CD4-positive, alpha-beta T cell treated with Interleukin-17A for 4 hours (primary cell): ENCODE data around the gene SPOCK1.

Experiments used
- DNase-seq: peaks from one replicate; pipeline ENCODE4 v3.0.0-alpha.2; 2020; ENCODE audit warnings: mixed read lengths

SPOCK1 gene

DNA sequence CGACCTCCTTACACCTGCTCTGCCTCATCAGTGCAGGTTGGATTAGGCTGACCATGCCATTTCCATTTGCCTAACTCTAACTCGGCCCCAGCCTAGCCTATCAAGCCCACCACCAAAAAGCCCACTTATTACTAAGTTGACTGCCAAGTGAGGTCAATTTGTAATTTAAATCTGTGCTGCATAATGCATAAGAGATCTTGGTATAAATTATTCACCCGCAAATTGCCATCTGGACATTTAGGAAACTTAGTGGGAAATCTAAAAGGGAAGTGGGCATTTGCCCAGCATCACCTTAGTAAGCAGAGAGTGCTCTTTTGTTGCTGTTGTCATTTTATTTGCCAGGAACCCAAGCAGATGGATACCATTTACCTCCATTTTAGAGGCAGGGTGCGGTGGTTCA lies 143.0 kb downstream of the SPOCK1 start:
- no peak for DNase-seq

DNA sequence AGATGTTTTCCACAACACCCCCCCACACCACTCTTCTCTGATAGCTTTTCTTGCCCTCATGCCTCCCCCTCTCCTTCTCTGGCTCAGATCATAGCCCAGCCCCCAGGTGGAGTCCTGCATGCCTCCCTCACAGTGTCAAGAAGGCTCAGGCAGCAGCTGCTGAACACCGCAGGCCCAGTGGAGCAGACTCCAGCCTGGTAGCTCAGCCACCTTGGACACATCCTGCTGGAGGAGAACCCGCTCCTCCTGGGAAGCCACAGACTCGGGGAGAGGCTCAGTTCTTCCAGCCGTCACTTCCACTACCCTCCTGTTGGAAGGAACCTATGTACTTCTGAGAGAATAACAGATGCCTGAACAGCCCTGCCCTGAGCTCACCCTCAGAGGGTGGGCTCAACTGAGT lies 143.4 kb downstream of the SPOCK1 start:
- DNase-seq: no peak

DNA sequence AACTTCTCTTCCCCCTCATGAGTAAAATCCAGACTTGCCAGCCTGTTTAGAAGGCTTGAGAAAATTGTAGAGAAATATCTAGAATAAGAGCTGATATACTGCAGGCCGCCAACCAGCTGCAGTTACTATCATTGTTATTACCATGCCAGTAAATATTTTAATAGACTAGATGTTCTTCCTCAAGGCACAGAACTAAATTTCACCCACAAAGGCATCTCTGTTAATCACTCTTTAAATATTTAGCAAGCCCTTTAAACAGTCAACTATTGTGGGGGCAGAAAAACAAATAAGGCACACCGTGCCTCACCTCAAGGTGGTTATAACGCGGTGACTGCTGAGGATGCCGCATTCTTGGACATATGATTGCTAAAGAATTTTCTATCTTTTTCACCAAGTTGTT lies 147.0 kb downstream of the SPOCK1 start:
- no peak for DNase-seq

DNA sequence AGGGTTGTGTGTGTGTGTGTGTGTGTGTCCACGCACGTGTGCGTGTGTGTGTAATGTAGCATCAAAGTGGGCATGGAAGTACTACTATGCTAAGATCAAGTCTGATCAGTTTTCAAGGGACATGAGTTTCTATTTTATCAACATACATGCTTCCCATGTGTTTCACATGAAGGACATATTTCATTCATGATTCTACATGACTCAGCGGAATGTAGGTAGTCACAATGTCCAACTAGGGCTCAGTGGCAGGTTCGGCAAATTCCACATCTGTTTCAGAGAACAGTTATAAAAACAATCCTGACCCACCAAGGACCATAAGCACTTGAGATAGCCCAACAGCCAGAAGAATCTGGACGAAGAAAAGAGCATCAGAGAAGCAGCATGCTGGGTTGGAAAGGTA lies 148.3 kb downstream of the SPOCK1 start:
- no peak for DNase-seq

DNA sequence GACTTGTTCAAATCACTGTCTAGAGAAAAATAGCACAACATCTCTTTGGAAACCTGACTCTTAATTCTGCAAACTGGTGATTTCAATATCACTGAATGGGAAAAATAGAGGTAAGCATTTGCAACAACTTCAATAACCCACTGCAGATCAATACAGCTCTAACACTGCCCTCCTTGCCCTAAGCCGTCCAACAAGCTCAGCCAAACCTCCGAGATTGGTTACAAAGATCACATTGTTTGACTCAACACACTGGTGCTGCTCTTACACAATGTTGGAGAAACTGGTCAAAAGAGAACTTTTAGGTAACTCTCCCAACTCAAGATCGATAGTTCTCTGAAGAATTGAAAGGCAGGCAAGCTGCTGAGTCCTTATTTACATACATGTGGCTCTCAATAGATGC lies 150.4 kb downstream of the SPOCK1 start:
- DNase-seq: no peak

DNA sequence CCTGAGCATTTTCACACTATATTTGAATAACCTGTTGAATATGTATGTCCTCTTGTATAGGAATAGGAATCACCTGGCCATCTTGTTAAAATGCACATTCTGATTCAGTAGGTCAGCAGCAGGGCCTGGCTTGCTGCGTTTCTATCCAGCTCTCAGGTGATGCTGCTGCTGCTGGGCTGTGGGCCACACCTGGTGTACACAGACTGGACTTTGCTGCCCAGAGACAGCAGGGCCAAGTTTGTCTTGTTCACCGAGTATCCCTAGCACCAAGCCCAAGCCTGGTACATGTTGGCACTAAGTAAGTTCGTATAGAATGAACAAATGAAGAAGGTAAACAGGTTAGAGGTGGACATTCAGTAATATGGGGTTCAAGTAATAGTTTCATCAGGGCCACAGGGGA lies 151.3 kb downstream of the SPOCK1 start:
- DNase-seq: no peak

DNA sequence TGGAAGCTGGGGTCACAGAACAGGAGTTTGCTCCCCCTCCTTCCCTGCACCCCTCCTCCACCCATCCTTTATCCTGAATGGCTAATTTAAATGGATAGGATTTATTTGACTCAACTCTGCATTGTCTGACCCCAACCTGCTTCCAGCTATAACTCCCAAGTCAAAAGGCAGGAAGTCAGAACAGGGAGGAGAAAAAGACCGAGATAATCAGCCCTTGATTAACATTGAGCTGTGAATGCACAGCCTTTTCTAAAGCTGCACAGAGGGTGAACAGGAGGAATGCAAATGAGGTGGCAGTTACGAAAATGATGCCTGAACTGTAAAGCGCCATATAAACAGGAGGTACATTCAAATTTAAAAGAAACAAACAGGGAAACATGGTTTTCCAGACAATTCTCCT lies 152.8 kb downstream of the SPOCK1 start:
- no peak for DNase-seq

DNA sequence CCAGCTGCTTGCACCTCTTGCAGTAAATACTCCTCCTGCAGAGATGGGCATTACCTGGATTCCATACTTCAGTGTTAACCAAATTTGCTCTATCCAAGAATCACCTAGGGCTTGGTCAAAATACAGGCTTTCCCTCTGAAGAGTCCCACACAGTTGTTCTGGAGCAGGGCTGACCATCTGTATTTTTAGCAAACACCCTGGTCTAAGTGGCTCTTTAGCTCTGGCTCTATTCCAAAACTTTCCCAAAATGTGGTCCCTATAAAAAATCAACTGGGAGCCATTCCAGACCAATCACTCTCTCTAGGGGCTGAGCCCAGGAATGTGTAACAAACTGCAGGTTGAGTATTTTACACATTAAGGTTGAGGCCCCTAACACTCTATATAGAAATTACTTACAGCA lies 153.7 kb downstream of the SPOCK1 start:
- no peak for DNase-seq

DNA sequence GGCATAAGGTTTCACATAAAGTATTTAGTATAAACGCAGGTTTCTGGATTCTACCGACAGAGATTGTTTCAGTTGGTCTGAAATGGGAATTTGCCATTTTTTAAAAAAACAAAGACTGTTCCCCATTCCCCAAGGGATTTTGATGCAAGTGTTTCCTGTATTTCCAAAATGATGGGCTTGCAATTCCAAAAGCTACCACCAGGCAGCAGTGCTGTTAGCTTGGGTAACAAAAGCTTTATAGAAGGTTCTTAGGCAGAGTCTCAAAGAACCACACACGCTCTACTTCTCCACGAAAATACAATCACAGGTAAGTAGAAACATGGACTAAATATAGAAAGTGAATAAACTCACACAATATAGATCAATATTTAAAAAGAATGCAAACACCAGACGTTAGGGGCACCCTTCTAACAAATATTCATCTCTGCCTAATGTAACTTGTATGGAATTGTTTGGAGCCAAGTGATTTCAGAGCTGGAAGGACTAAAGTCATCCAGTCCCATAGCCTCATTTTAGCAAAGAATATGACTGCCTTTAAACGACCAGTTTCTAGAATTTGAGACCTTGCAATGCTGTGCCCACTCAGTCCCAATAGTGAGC lies 154.3 kb downstream of the SPOCK1 start:
- no peak for DNase-seq

DNA sequence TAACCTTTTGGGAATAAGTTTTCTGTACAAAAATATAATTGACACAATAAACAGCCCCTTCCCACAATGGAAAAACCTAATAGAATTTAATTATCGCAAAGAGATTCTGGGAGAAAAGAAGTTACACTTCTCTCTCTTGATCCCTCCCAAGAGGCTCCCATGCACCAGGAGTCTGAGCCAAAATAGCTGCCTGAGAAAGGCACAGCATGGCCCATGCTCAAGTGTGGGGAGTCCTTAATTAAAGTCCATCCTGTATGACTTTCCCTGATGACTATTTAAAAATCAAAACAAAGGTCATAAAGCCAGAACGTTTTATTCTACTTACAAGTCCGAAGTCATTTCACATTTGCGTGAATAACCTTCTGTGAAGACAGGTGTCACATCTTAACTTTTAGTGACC lies 155.1 kb downstream of the SPOCK1 start:
- no peak for DNase-seq

DNA sequence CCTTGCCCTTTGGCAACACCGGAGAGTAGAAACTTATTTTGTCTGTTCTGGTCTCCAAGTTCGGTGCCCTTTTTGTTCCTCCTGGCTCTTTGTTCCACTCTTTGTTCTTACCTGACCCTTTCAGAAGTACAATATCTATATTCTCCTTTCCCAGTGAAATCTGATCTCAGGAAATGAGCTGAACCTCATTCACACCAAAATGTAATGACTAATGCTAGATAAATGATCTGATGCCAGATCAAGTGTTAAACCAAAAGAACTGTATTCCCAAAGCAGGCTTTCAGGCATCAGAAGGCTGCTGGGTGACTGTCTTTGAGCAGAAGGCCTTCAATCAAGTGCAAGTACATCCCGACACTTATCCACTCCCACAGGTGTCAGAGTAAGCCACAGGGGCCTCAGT lies 156.4 kb downstream of the SPOCK1 start:
- no peak for DNase-seq

DNA sequence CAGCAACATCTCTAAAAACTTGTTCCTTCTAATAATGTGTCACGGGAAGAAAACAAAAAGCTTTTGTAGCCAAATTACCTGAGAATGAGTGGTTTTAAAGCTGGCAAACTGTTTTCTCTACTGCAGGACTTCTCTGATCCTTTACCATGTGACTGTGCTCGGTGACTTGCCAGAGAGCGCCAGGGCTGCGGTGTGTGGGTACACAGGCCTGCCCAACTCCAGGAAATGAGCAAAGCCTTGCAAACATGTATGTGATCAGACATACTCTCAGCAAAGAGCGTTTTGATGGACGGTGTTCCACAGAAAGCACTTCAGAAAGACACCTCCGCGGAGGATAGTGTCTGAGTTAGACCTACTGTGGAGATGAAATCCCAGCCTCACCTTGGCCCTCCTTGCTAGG lies 157.3 kb downstream of the SPOCK1 start:
- no peak for DNase-seq

DNA sequence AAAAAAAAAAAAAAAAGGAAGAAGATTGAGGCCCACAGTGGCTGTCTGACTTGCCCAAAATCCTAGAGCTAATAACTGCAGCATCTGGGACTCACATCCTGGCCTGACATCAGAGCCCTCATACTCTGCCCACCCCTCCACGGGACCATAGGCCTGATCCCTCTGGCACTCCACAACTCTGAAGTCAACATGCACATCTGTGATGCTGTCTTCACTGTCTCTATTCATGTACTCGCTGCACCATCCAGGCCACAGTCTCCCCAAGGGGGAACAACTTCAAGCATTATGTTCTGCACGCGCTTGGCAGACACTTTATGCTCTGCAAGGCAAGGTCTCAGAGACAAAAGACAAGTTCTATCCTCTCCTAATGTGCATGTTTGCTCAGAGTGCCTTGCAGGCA lies 158.2 kb downstream of the SPOCK1 start:
- DNase-seq: no peak

DNA sequence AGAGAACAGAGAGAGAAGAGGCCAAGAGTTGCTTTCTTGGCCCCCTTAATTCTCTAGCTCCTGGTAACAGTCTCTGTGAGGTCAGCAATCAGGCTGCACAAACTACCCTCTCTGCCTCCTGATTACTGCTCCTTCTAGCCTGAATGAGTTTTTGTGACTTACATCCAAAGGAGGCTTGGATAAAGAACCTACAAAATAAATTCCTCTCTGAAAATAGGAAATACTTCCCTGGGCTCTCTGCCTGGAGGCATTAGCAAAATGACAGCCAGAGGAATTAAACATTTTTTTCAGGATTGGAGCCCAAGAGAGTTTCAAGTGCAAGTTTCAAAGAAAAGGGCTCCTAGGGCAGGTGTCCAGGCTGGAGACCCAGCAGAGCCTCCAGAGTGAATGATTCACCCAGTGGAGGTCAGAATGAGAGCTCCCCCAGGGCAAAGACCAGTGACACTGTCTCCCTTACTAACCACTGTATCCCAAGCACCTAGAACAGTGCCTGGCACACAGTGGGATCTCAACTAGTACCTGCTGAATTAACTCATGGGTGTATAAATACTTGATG lies 162.5 kb downstream of the SPOCK1 start:
- DNase-seq: no peak

DNA sequence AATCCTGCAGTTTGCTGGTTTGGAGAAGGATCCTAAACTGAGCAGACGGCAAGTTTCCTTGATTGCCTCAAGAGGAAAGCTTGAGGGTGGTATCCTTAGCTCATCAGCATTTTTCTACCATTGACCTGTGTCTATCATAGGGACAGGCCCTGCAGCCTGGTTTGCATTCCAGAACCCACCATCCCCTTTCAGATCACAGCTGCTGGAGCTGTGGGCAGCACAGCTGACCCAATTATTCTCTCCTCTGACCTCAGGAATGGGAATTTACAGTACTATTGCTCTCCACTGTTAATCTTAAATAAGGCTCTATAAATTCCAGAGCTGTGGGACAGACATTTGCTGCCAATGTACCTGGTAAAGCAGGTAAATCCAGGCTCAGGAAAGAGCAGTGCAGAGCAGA lies 163.0 kb downstream of the SPOCK1 start:
- DNase-seq: no peak

DNA sequence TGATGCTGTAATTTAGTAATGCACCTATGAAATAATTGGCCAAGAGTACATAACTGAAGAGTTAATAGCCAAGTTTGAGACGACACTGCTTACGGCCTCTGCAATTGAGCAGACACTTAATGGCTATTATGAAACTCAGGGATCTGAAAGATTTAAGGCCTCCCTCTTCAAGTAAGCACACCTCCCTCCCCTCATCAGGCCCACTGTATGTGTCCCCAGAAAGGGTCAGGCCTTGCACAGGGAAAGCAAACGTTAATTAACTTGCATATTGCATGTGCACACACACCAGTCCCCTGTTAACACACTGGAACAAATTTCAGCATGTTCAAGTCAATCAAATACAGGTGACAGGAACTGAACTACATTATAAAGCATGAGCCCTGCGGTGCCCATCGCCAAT lies 163.6 kb downstream of the SPOCK1 start:
- no peak for DNase-seq

DNA sequence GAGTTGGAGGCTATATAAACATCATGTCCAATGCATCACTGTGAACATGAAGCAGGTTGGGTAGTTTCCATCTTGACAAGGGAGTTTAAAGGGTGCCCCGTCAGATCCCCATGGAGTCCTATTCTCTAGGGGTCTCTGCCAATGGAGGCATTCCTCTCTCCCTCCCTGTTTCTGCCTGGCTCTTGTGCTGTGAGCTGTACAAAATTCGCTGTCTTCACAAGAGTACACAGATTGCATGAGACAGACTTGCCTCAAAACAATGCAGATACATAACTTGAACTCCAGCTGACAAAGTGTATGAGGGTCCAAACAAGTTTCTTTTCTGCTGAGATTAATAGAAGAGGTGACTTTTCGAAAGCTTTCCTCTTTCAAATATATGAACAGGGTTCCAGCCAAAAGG lies 165.2 kb downstream of the SPOCK1 start:
- no peak for DNase-seq

DNA sequence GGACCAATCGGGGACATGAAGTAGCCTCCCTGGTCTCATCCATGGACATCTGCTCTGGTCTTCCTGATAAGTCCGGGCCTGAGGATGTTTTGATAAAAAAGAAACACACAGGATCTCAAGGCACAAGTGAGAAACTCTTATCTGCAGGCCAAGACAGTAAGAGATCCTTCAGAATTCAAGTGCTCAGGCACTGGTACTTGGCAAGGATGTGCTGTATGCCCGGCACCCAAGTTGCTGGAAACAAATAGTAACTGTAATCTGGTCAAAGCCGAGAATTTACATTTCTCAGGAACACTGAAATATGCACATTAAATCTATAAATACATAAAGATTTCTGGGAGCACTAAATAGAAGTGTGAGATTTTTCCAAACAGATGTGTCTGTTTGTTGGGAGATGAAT lies 165.7 kb downstream of the SPOCK1 start:
- DNase-seq: no peak

DNA sequence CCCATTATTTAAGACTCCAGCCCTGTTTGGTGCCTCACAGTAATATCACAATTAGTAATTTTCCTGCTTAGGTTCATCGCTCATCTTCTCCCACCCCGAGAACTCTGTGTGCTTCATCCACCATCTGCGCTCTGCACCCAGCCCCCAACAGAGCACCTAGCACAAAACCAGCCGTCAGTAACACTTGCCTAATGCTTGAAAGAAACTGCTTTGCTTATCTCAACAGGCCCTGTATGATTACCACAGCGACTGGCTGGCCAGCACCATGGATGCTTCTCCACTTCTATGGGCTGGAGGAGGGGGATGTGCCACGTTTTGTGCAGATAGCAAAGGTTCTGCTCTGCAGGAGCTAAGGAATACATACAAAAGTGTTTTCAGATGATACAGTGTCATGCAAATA lies 166.8 kb downstream of the SPOCK1 start:
- no peak for DNase-seq

DNA sequence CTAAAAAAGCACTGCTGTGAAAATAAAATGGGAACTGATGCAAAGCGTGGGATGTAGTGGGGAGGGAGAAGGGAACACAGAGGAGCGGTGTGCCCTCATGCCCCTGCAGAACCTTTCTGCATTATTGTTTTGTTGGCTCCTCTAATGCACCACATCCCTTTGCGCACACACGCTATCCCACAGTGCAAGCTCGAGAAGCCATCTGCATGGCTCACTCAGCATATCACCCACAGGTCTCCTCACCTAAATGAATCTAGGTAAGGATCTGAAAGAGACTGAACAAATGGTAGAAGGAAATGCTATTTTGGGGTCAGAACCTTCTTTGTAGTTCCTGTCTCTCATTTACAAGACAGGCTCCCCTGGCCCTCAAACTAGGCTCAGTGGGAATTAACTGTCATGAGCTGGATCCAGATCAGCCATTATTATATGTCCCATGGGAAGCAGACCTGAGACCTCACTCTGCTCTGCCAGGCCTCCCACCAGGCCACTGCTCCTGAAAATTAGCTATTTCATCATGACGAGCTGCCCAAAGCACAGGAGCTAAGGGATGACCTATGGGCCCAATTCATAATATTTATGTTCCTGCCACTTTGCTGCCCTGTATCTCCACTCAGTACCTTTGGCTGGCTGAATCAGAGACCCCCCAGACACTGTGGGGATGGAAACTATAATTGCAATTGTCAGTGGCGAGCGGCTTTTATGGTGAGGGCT lies 169.4 kb downstream of the SPOCK1 start:
- DNase-seq: no peak

DNA sequence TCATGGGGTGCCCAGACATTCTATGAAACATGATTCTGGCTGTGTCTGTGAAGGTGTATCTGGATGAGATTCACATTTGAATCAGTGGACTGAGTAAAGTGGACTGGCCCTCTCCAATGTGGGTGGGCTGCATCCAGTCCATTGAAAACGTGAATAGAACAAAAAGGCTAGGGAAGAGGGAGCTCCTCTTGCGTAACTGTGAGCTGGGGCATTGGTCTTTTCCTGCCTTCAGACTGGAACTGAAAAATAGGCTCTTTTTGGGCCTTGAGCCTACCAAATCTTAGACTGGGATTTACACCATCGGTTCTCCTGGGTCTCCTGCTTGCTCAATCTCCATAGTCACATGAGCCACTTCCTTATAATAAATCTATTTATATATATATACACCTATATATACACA lies 170.1 kb downstream of the SPOCK1 start:
- no peak for DNase-seq

DNA sequence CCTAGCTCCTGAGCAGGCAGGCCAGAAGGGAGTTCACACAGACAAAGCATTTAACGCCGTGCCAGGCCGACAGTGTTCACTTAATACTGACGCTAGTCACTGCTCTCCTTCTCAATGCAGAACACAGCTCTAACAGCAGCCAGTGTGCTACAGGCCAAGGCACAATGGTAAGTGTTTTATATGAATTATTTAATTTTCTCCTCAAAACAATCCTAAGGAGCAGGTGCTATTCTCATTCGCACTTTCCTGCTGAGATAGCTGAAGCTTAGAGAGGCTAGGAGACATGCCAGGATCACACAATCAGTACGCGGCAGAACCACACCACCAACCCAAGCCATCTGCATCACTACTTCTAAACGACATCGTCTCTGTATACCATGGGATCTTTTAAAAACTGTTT lies 170.7 kb downstream of the SPOCK1 start:
- no peak for DNase-seq

DNA sequence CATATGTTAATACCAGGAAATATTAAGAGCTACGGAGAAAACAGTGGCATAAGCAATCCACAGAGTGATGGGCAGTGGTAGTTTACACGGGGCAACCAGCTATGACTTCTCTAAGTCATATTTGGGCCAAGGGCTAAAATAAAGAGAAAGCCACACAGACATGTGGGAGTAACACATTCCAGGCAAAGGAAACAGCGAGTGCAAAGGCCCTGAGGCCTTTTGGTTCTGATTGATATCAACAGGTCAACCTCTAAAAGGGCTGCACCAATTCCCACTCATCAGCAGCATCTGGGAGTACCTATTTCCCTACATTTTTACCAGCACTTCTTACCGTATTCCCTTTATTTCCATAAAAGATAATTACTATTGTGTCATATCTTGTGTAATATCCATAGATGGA lies 173.4 kb downstream of the SPOCK1 start:
- no peak for DNase-seq

DNA sequence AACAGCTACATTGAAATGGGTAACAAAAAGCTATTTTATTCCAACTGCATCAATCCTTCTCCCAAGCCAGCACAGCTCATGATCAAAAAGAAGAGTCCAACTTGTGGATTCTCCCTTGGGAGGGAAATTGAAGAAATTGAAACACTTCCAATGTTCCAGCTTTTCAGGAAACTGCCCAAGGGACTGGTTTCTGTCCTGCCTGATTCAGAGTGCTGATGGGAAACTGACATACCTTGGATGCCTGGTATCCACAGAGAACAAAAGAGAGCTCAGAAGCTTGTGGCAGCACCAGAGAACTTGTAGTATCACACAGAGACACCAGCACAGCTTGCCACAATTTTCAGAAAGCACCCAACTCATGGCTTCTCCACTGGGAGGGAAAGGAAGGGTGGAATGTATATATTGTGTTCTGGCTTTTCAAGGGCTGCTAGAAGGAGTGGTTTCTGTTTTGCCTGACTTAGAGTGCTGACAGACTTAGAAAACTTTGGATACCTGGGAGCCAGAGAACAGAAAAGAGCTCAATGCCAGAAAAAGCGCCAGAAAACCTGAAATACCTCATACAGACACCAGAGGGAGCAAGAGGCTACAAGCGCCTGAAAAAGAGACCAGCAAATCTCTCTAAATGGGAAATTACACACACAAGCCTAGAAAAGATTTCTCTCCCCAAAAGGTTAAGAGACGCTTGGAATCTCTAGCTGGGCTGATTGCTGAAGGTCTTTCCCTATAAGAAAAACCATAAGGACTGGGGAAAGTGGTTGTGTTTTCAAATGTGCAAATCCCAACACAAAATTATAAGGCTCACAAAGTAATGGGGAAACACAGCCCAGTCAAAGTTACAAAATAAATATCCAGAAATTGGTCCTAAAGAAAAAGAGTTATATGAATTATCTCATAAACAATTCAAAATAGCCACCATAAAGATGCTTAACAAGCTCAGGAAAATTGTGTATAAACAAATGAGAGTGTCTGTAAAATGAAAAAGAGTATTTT lies 178.8 kb downstream of the SPOCK1 start:
- DNase-seq: no peak
